GM12878 (cell line): Measurements from ENCODE around the gene CDK17. TPM values are rescaled to one million over a fixed set of nuclear protein-coding genes. Genes with fewer than 3 reads are reported as not detected.

Experiments
- BHLHE40 ChIP-seq, 2 experiments: fragments of 450-650 bp in 1 of 2; IDR thresholded peaks; 2 replicates each; pipeline ENCODE4 v1.6.1; 2011 to 2017; ENCODE audit warnings: low read depth in 2 of 2, borderline replicate concordance in 1 of 2, improper control_type of control experiment in 1 of 2, low read length in 1 of 2, mild to moderate bottlenecking in 1 of 2
- FOXK2 ChIP-seq: fragments of 450-650 bp; IDR thresholded peaks from 2 replicates; pipeline ENCODE4 v1.6.1; 2017; ENCODE audit warnings: mild to moderate bottlenecking, moderate library complexity
- RUNX3 ChIP-seq: IDR thresholded peaks from 2 replicates; pipeline ENCODE4 v1.6.1; 2012; ENCODE audit warnings: low read length, inconsistent platforms
- polyA plus RNA-seq, 11 experiments: library from polyadenylated mRNA; depleted of rRNA in 4 of 11; unstranded in 6 of 11; stranded (reverse) in 5 of 11; fragments of >200 nt; fragmentation: Nextera tagmentation in 4 of 11; fragmentation: Illumina TruSeq in 1 of 11; extraction: Ambion mirVana in 4 of 11; extraction: Trizol in 1 of 11; gene quantifications; 1 replicate in 1 of 11; 2 replicates in 10 of 11; pipeline versions ENCODE4 v1.2.1 to v1.2.3, GENCODE V29; 2011 to 2016; ENCODE audit warnings: inconsistent platforms in 2 of 11, missing spikeins in 2 of 11, low read depth in 1 of 11
- small RNA-seq: library from RNA; depleted of rRNA; stranded (forward); fragments of <200 nt; gene quantifications from one replicate; pipeline ENCODE3, GENCODE V24; 2014
- total RNA-seq, 4 experiments: library from RNA; depleted of rRNA in 3 of 4; stranded (reverse); fragments of >200 nt in 3 of 4; fragmentation: Illumina TruSeq in 1 of 4; extraction: Trizol in 1 of 4; gene quantifications; 2 replicates each; pipeline versions ENCODE4 v1.2.1 to v1.2.3, GENCODE V29; 2013 to 2021

Gene CDK17
- total and polyA plus RNA-seq, 10 of the 15 experiments (the other 5 are each of a cell fraction or from before 2014, with no cell fraction given) = 5.6 to 45.6 (median 18.3) TPM

GRCh38 chr12:96228566-96229248 lies 171.5 kb downstream of the CDK17 start (continued):
- TF ChIP-seq RUNX3 (no peak), FOXK2 (no peak), BHLHE40 (IDR thresholded peaks at IDR 0.05; ENCODE audit: borderline replicate concordance in 1 of 2, low read depth in 2 of 2, low read length in 1 of 2) (no peak)
- TF ChIP-seq, all 136 proteins: peak for 0

Small RNAs within 50 kb of the gene (small RNA-seq; reads per million reads assigned to genes)
- gene RN7SKP11 (not detected), gene RNU4-24P (not detected)

Other genes with a start within 250 kb of the CDK17 start
- gene ELK3, start 206.1 kb downstream of the CDK17 start, total RNA-seq (2014; rRNA removed) = 0.56 and 0.98 TPM in 2 replicates
- gene ELK3, start 206.1 kb downstream of the CDK17 start, total RNA-seq (2014; rRNA removed; fragmentation: Illumina TruSeq; extraction: Trizol) = 0.69 and 0.89 TPM in 2 replicates
- 0.96 and 1.2 TPM in 2 replicates for gene ELK3, start 206.1 kb downstream of the CDK17 start, total RNA-seq (2021)
- 4.8 and 5.3 TPM in 2 replicates for gene ELK3, start 206.1 kb downstream of the CDK17 start, polyA plus RNA-seq (2011; rRNA removed)
- 0.92 and 0.98 TPM in 2 replicates for gene ELK3, start 206.1 kb downstream of the CDK17 start, polyA plus RNA-seq (2014; fragmentation: Illumina TruSeq; extraction: Trizol)
- gene ELK3, start 206.1 kb downstream of the CDK17 start, polyA plus RNA-seq (2014; fragmentation: Nextera tagmentation; extraction: Ambion mirVana) = under 1 TPM; 0.37 to 0.68 TPM
- gene ELK3, start 206.1 kb downstream of the CDK17 start, polyA plus RNA-seq (2014; rRNA removed) = 0.47 and 1.2 TPM in 2 replicates
- gene ELK3, start 206.1 kb downstream of the CDK17 start, polyA plus RNA-seq (2016; fragmentation: Nextera tagmentation; extraction: Ambion mirVana) = under 1 TPM; 0.68 to 0.87 TPM
- gene CFAP54, start 89.1 kb upstream of the CDK17 start, total RNA-seq (2014; rRNA removed) = 0.45 and 0.54 TPM in 2 replicates
- gene CFAP54, start 89.1 kb upstream of the CDK17 start, total RNA-seq (2014; rRNA removed; fragmentation: Illumina TruSeq; extraction: Trizol) = 0.51 and 0.58 TPM in 2 replicates
- gene CFAP54, start 89.1 kb upstream of the CDK17 start, total RNA-seq (2021) = 0.56 and 1.2 TPM in 2 replicates
- 1.5 and 2.7 TPM in 2 replicates for gene CFAP54, start 89.1 kb upstream of the CDK17 start, polyA plus RNA-seq (2011; rRNA removed)
- gene CFAP54, start 89.1 kb upstream of the CDK17 start, polyA plus RNA-seq (2014; fragmentation: Illumina TruSeq; extraction: Trizol) = 0.49 and 0.57 TPM in 2 replicates
- under 1 TPM; 0.19 to 0.55 TPM for gene CFAP54, start 89.1 kb upstream of the CDK17 start, polyA plus RNA-seq (2014; fragmentation: Nextera tagmentation; extraction: Ambion mirVana)
- gene CFAP54, start 89.1 kb upstream of the CDK17 start, polyA plus RNA-seq (2014; rRNA removed) = 0.36 and 0.47 TPM in 2 replicates
- 1 to 10 TPM in 1 of 2 experiments, under 1 TPM in 1; 0.37 to 1.0 TPM for gene CFAP54, start 89.1 kb upstream of the CDK17 start, polyA plus RNA-seq (2016; fragmentation: Nextera tagmentation; extraction: Ambion mirVana)